Inflammatory macrophage (primary cell): ENCODE data around the gene GLA.

Source experiments
- DNase-seq, 2 donors: peaks; one replicate each; pipeline ENCODE4 v3.0.0-alpha.2; 2020 to 2022

Gene GLA

DNA sequence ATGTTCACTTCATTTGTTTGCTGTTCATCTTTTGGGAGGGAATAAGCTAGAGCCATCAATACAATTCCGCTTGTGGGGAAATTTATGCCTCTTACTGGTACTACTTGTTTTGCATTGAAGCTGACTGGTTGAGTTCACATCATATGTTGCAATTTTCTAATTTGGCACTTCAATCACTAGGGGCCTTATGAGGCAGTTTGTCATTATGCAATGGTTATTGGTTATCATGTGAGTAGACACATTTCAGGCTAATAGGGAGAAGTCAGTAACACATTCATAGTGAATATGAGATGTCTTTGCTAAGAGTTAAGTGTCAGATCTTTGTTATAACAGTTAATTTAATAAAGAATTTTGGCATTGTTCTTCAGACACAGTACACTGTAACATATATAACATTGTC, 11.9 kb downstream of the GLA start:
- DNase-seq: peak; percentile 60 to 78

DNA sequence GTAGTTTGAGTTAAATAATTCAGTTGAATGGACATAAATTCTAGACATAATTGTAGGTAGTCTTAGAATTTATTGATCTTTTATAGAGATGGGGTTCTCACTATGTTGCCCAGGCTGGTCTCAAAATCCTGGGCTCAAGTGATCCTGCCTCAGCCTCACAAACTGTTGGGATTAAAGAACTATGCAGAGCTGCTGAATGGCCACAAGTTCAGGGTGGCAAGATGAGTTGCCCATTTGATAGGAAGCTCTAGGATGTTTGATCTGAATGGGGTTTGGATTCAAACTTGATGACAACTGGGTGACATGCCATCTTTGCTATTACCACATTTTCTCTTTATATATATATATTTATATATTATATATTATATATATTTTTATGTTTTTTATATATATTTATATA, 13.4 kb downstream of the GLA start:
- DNase-seq: no peak

DNA sequence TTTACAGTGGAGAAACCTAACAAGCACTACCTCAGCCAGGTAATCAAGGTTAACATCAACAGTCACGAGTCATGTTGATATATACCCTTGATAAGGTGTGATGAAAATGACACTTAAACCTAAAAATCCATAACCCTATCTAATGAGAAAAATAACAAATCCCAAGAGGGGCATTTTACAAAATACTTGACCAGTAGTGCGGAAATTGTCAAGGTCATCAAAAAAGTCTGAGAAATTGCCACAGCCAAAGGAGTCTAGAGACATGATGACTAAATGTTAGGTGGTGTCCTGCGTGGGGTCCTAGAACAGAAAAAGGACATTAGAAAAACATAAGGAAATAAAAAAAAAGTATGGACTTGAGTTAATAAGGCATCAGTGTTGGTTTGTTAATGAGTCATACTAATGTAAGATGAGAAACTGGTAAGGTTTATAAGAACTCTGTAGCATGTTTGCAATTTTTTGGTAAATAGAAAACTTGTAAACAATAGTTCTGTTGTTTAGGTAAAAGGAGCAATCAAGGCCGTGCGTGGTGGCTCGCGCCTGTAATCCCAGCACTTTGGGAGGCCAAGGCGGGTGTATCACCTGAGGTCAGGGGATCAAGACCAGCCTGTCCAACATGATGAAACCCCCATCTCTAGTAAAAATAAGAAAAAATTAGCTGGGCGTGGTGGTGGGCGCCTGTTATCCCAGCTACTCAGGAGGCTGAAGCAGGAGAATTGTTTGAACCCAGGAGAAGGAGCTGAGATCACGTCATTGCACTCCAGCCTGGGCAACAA, 14.0 kb downstream of the GLA start:
- no peak for DNase-seq

DNA sequence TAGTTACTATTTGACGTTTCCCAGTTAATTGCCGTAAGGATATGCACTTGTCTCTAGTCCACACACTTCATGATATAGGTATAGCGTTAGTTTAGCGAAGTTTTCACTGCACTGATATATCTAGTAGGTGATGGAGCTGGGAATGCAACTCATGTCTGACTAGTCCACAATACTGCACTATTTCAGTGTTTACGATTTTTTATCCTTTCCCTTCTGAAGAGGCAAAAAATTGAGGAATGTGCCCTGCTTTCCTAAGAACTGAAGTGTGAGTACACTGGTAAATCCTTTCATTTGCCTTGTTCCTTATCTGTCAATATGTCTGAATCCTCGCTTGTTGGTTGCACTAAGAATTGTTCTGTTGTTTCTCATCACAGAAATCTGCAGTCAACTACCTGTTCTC, 15.9 kb downstream of the GLA start:
- DNase-seq: no peak

DNA sequence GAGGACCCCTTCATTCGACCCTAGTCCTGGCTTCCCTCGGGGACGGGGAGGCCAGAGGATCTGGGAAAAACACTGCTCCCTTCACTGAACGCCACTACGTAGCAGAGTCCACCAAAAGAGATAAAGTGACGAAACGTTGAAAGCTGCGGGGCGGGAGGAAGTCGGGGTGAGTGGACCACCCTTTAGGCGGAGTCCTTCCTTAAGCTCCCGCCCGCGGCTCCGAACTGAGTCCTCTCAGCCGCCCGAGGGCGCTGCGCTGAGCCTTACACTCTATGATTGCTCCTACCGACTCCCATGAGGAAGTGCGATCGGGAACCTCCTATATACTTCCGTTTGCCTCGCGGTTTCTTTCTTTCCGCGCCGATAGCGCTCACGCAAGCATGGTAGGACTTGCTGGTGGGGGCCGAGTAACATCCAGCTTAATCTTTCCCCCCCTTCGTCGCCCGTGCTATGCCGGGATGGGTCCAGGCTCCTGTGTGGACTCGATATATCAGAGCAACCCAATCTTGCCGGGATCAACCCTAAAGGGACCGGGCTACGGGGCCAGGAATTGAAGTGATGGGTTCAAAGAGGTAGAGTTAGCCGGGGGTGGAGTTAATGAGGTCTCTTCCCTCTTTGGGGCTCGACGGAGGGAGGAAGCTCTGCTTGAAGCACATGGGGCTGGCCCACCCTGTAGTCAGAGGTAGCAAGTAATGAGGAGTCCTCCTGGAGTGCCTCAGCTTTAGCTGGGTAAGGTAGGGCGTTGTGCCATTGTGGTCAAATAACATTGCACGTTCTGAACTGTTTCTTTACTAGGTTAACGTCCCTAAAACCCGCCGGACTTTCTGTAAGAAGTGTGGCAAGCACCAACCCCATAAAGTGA, 16.8 kb downstream of the GLA start, which contains the start of gene RPL36A:
Gene RPL36A (plus strand): TSS at position 348 of the 862 bp plus-strand sequence. CDS start 33 bp downstream, at position 381.
- DNase-seq: peak; percentile 93

DNA sequence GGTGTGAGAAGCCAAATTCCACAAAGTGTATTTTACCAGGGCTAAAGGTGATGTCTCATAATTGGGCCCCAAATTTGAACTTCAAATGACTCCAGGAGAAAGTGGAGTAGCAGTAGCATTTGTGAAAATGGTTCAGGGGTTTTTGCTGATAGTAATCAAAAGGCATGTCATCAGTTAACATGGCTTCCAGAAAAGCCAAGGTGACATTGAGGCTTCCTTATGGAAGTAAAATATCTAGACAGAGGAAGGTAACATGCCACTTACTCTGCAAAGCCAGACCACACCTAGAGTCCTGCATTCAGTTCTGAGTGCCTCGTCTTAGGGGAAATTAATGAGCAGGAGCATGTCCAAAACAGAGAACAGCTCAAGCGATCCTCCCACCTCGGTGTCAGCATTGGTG, 19.1 kb downstream of the GLA start:
- no peak for DNase-seq

DNA sequence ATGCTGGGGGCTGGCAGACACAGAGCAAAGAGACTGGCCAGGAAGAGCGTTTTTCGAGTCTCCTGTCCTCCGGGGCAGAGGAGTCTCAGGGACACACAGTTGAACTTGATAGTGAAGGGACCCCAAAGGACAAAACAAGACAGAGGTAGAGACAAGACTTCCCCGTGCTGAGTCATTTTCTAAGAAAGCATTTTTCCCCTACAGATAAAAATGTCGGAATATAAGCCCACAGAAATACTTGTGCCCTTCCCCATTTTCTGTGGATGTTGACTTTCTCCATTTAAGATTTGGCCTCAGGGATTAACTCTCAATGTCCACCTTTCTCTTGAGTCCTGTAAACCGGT, 21.2 kb downstream of the GLA start:
- no peak for DNase-seq

DNA sequence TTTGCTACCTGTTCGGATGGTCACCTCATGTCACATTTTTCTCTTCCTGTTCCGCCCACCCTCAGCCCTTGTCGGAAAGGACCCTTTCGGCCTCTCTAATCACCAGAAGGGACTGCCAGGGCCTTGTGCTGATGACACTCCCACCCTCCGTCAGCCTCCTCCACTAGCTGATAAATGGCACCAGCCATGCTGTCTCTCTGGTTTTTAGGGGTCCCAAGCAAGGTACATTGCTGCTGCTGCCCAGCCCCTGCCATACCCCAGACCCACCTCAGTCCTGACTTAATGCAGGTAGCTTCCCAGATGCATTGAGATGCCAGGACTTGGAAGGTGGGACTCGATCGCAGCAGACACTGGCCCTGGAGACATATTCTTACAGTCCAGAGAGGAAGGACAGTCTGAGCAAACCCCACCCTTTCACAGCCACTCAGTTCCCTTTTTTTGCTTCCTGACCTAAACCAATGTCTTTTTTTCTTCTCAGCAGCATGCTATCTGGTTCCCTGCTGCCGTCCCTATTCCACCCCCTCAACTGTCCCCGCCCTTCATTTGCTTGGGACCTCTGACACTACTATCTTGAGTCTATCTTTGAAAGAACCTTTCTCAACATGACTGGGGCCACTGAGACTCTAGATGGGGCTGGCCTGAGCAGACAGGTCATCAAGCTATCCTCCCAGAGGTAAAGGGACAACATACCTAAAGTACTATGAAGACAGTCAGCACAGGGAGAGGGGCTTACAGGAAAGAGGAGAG, 21.8 kb downstream of the GLA start, which contains the start of gene BTK:
Gene BTK (minus strand): TSS at position 397 of the 747 bp plus-strand sequence. CDS start 10,907 bp downstream, outside the sequence.
- DNase-seq: peak; percentile 77 to 79

DNA sequence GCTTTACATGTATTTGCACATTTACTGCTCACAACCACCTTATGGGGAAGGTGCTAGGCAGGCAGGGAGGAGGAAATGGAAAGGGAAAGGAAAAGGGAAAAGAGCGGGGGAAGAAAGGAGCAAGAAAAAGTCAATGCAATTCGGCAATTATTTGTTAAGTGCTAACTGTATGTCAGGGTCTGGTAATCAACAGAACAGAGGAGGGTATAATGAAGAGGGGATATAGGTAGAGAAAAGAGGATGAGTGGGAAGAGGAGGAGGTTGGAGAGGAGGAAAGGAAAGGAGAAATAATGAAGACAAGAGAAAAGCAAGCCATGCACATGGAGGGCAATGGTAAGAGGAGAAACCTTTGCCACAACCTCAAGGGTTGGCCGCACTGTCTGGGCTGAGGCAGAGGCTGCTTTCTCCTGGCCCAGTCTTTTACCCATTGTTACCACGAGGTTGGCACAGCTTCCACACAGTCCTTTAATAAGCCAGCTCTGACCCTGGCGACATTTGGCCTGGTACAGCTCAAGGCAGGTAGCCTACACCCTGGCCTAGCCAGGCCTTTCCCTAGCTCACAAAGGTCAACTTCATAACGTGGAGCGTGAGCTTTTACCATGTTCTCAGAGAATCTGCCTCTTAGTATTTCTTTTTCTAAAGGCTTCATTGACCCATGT, 22.6 kb downstream of the GLA start:
- no peak for DNase-seq

DNA sequence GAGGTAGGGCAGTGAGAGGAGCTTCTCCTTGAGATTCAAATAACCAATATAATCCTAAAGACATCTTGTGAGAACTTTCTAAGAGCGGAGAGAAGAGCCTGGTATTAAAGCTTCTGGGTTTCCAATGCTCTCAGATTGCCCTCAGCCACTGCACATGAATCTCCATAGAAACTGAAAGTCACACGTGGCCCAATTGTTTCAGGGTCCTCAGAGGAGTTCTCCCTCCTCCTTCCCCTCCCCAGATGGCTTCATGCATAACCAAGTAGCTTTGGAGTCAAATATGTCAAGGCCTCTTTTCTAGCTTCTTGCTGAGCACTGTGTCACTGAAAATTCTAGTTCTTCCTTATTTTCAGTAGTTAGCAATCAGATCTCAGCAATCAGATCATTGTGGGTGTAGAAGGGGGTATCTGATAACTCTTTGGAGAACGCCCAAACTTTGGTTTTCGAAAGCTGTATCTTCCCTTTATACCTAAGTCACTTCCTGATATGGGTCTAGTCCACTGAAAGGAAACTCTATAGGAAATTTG, 24.0 kb downstream of the GLA start:
- peak in 1 of 2 donors; percentile 11 for DNase-seq

DNA sequence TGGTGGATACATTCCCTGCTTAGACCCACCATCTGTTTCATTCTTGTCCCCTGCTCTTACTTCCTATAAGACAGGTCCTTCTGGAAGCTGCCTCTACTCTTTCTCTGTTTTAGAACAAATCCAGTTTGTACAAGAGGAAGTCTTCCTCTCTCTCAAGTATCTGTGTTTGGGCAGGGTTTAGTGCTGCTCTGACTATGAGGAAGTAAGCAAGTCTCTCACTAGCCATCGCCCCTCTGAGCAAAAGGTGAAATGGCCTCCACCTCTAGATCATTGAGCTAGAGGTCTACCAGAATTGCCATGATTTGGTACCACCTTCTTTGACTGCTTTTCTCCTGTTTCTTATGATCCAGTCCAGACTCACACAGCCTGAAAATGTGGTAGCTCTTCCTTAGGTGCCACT, 30.2 kb downstream of the GLA start:
- DNase-seq: peak in 1 of 2 donors; percentile 7

DNA sequence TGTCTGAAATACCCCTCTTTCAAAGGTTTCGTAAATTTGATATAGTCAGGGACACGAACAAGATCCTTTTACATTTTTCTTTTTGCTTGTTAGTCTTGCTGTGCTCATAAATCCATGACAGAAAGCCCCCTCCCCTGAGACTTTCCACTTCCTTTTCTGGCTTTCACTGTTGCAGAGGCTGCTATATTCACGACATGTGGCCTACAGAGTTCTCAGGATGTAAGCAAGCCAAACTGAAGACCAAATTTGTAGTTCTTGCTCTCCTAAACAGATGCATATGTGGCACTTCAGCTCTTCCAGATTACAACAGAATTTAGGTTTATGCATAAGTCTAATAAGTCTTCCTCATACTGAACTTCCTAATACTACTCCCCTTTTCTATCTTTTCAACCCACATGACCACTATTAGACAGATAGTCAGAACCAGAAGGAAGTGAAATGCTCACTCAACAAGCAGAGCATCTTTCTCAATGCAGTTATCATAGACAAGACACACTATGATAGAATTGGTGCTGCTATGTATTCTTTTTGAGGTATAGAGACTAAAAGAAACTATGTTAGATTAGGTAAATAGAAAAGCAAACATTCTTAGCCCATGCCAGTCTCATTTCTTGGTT, 36.7 kb downstream of the GLA start:
- peak in 1 of 2 donors; percentile 47 for DNase-seq

DNA sequence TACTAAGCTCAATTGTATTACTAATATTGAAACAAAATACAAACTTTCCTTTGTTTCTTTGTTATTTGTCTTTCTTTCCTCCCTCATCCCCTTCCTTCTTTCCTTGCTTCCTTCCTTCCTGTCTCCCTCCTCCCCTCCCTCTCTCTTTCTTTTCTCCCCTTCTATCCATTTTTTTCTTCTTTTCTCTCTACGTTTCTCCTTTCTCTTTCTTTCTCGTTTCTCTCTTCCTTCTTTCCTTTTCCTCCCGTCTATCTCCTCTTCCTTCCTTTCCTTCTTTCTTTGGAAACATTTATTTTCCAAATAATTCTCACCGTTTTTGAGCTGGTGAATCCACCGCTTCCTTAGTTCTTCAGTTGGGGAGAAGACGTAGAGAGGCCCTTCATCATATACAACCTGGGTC, 38.0 kb downstream of the GLA start:
- no peak for DNase-seq

DNA sequence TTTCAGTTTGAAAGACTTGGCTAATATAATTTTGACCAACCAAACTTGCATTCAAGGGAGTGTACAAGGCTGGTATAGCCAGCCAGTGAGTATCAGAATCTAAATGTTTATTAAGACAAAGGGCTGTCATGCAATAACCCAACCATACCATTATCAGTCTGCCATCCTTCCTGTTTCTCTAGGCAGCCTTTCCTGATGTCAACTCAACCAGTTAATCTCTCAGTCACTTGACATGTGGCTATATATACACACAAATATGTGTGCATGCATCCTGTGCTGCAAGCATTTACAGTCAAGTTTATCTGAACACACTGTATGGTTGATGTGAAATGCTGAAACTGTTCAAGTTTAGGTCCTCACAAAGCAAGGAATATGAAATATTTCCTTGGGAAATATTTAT, 38.9 kb downstream of the GLA start:
- DNase-seq: no peak

DNA sequence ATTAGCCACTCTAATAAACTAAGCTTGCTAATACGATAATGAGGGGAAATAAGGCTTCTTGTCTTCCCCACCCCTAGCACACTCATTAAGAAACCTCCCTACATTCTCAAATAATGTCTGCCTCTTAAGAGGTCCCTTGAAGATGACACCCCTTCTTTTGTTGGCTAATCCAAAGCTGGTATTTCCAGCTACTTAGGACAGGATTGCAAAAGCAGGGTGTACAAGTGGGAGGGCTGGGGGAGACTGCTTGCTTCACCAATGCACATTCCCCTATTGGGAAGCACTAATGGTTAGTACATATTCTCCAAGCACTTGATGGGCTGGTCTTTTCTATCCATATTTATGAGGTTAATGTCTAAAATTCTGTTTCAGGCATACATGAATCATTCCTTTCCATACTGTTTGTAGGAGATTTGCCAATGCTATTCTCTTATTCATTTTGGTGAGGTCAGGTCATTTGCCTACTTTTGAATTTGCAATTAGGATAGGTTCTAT, 42.4 kb downstream of the GLA start:
- no peak for DNase-seq

DNA sequence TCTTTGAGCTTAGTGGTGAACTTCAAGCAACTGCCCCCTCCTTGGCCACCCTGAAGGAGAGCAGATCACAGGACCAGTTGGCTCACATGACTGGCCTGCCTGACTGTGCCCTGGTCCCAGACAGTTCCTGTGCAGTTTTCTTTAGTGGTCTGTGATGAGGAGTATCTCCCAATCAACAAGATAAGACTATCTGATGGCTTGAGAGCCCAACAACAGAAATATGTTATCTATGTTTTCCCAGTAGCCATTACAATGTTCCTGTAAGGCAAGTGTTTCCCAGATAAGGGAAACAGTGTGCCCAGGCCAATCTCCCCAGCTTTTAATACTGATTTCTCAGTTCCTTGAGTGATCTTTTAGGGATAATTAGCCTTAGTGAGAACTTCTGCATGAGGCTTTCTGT, 45.0 kb downstream of the GLA start:
- peak; percentile 3 to 18 for DNase-seq

DNA sequence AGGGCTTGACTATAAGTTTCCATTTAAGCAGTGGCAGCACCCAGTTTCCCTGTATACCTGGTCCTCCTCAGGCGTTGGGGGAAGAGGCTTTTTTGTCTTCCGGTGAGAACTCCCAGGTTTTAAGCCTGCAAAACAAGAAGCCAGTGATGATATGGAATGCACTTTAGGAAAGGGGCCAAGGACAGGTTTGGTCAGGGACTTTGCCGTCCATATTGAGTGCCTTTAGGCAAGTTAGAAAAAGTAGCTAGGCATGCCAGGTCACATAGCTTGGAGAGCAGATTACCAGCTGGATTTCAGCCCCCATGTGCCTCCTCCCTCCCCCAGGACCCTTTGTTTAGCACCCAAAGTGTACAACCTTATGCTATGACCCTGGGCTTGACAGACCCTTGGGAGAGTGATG, 45.6 kb downstream of the GLA start:
- DNase-seq: no peak

DNA sequence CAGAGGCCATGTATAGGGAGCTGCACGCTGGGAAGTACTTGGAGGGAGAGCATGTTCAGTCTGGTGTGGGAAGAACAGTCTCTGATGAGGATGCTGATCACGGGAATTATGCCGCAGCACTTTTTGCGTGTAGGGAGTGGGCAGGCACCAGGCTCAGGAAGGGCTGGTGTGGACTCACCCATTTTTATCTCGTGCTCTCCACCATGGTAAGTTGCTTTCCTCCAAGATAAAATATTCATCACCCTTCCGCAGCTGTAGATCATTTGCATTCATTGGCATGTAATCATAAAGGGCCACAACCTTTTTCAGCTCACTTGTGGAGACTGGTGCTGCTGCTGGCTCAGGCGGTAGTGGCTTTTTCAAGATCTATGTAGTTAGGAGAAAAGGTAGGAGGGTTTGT, 47.3 kb downstream of the GLA start:
- DNase-seq: no peak

DNA sequence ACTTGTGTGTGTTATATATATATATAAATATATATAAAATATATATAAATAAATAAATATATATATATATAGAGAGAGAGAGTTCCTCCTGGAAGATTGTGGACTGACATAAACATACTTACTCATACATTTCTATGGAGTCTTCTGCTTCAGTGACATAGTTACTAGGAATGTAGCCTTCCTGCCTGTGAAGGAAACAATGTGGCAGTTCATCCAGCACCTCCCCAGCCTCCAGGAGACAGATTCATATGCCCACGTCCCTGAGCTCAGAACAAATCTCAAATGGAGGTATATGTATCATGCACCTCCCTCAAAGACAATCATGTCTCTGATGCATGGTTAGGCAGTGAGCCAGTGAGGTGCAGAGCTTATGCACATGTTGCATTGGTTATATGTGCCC, 47.8 kb downstream of the GLA start:
- DNase-seq: no peak

DNA sequence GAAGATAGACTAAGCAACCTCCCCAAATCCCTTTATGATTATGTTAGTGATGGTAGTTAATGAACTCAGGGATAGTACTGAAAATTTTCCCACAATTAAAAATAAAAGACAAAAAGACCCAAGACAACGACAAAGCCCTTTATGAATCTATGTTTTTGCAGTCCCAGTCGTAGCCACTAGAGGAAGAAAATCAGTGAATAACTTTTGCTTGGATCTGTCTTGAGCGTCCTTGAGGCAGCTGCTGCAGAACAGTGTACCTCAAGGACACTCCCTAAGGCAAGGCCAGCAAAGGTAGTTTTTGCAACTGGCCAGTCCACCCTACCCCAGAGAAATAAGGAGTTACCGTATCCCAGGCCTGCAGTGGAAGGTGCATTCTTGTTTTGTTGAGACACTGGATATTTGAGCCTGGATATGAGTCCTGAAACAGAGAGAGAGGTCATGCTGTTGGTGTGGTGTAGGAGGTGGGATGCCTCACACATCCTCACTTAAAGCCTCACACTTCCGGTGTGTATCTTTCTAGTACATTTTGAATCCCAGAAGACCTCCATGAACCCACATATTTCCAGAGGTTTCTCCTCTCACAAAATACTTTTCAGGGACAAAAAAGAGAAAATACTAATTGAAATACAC, 50.4 kb downstream of the GLA start:
- DNase-seq: no peak

DNA sequence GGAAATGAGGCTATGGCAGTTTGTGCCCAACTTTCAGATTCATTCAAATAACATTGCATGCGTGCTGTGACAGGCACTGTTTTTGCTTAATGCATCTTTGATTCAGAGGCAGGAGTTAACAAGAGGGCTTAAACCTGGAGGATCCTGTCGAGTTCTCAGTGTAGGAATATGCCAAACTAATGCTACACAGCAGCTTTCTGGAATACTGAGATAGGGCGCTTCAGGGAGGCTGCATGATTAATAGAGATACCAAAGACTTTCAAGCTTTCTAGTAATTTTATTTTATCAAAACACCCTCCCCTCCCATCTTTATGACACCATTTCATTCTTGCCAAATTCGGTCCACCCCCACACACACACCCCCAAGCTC, 58.5 kb downstream of the GLA start:
- DNase-seq: no peak
